Right hindlimb (tissue), 1 donor: Measurements from ENCODE around the gene FOXK2.

Experiments used
- DNase-seq: peaks from one replicate; pipeline ENCODE4 v3.0.0-alpha.2; 2018

Gene FOXK2

GRCh38 chr17:82518826-82519810 is at the start of gene FOXK2:
Gene FOXK2, plus strand, starts transcription at chr17:82519732. Its CDS starts 157 bp downstream, at chr17:82519889.
- peak; percentile 97 for DNase-seq

GRCh38 chr17:82470065-82470464 is 49.5 kb upstream of the FOXK2 start:
- no peak for DNase-seq

DNA sequence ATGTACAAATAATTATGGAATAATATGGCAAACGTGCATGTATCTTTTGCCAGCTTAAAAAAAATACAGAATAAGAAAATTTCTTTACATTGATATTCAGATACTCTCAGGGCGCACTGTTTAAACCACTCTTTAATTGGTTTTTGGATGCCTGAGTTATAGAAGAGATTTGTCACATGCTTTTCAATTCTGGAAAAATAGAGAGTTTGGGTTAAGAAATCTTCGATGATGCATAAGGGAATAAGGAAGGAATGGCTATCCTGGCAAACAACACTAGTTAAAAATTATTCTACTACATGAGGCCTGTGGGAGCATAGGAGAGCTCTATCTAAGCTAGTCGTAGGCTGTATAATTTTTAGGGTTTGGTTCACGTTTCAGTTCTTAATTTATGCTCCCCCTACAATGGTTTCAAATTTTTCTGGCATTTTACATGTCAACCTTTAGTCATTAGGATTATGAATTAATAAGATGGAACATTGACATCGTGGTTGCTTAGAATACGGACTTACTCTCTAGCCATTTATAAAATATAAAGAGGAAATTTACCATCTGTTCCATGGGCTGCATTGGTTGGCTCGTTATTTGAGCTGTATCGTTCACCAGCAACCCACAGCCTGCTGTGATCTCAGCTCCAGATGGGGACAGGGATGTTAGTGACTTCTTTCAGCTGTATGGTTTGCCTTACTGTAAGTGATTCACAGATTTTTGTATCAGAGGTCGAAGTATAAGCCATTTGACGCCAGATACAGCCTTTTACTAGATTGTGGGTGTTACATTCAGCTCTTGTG is 45.1 kb upstream of the FOXK2 start:
- no peak for DNase-seq

DNA sequence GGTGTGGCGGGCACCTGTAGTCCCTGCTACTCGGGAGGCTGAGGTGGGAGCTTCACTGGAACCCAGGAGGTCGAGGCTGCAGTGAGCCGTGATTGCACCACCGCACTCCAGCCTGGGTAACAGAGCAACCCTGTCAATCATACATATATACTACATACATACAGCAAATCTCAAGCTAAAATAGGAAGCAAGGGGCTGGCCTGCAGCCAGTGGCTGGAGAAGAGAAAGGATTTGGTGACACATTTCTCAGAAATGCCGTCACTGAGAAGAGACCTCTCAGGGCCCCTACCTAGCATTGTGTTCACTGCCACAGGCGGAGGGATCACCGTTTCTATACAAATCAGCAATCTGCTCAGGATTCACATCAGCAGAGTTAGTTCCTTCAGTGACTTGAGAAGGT is 44.1 kb upstream of the FOXK2 start:
- no peak for DNase-seq

- DNase-seq = no peak
Observed at GRCh38 chr17:82477934-82478333, 41.6 kb upstream of the FOXK2 start.

- no peak for DNase-seq
Observed at GRCh38 chr17:82479602-82480001, 39.9 kb upstream of the FOXK2 start.

DNA sequence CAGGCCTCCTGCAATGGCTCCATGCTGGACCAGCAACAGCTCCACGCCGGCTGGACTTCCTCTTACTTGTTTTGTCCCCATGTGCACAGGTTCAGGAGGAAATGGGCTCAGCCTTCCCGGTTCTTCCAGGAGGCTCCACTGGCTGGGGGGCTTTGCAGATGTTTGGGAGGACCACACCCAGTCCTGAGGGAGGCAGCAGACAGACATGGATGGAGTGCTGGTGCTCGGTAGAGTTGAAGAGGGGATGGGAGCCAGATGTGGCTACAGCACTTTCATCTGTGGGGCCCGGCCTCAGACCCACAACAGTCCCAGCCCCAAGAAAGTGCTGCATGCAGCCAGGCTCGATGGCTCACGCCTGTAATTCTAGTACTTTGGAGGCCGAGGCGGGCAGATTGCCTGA is 39.2 kb upstream of the FOXK2 start:
- DNase-seq = no peak

- no peak for DNase-seq
Observed at GRCh38 chr17:82483204-82483660, 36.3 kb upstream of the FOXK2 start.

DNA sequence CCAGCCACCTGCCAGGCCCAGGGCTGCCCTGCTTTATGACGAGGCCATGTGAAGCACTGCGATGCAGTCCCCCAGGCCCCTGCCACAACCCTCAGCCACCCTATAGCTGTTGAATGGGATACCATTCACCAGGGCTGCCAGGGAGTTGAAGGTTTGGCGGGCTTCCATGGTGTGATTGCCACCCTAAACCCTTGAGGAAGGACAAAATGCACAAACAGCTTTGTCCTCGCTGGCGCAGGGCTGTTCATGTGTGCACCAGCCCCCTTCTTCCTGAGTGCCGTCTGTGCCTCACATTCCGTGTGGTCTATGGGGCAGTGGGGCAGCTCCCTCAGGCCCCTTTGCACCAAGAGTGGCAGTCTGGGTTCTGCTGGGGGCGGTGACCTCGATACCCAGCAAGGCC is 35.7 kb upstream of the FOXK2 start:
- DNase-seq = no peak

DNA sequence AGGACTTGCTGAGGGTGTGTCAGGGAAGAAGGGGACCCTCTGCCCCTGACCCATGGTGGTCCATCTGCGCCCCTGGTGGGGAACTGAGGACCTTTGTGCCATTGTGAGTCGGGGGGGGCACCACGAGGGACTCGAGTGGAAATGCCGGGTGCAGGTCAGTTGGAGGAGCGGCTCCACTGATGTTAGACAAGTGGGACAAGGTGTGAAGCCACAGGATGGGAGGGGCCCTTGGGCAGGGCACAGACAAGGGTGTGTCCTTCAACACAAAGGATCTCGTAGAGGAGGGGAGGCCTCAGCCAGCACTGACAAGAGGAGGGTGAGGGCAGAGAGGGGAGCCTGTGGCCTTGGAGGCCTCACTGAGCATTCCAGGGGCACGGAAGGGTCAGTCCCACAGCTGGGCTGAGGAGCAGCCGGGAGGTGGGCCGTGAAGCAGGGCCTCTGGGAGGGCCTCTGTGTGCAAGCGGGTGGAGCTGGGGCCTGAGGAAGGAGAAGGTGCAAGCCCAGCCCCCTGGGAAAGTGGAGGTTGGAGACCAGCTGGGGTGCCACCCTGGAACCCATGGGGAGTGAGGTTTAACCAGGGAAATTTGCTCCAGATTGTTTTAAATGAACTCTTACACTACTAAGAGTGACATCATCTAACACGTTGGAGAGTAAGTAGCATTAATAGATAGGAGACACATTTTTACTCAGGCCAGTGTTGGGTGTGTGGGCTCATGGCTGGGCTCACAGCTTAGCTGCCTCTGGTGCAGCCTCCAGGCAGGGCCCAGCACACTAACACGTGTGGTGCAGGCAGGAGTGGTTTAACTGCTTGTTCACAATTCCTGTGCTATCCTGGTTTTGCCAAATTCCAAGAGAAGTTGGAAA is 33.1 kb upstream of the FOXK2 start:
- no peak for DNase-seq

GRCh38 chr17:82487910-82488309 is 31.6 kb upstream of the FOXK2 start:
- no peak for DNase-seq

- peak; percentile 54 for DNase-seq
Observed at GRCh38 chr17:82489117-82489516, 30.4 kb upstream of the FOXK2 start.

- no peak for DNase-seq
Observed at GRCh38 chr17:82489851-82490511, 29.6 kb upstream of the FOXK2 start.

- DNase-seq = no peak
Observed at GRCh38 chr17:82490512-82491195, 28.9 kb upstream of the FOXK2 start.

DNA sequence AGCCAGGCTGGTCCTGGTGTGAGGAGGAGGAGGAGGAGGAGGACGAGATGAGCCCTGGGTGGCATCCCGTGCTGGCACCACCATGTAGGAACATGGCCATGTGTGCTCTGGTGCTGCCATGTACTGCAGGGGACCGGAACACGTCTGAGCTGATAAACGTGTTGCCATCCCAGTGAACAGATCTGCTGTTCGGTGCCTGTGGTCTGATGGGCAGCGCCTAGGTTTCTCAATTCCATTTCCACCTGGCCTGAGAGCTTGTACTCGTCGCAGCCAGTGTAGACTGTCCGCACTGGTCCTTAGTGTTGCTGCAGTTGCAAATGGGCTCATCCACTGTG is 28.4 kb upstream of the FOXK2 start:
- no peak for DNase-seq

- no peak for DNase-seq
Observed at GRCh38 chr17:82491533-82491932, 28.0 kb upstream of the FOXK2 start.

GRCh38 chr17:82492643-82493225 is 26.8 kb upstream of the FOXK2 start:
- DNase-seq = no peak

- no peak for DNase-seq
Observed at GRCh38 chr17:82493226-82493781, 26.2 kb upstream of the FOXK2 start.

- peak; percentile 95 for DNase-seq
Observed at GRCh38 chr17:82494236-82495055, 25.1 kb upstream of the FOXK2 start.
